GM12878 (cell line): ENCODE results near the gene ASH1L.

Experiments used
- EED ChIP-seq: sonication (generic); IDR thresholded peaks from 2 replicates; pipeline ENCODE4 v1.6.1; 2016; ENCODE audit warnings: antibody characterized with exemption, low read depth
- FOS ChIP-seq: IDR thresholded peaks from 3 replicates; pipeline ENCODE4 v1.6.1; 2011; ENCODE audit warnings: borderline replicate concordance; ENCODE audit not compliant: insufficient read length; ENCODE audit errors: extremely low read depth
- JUNB ChIP-seq: IDR thresholded peaks from 2 replicates; pipeline ENCODE4 v1.6.1; 2016; ENCODE audit warnings: antibody characterized with exemption, mild to moderate bottlenecking
- POLR2A ChIP-seq: IDR thresholded peaks from 2 replicates; pipeline ENCODE4 v1.6.1; 2011; ENCODE audit warnings: low read depth, mild to moderate bottlenecking, low read length
- TF ChIP-seq, protein P1 (sequence below), 3 experiments: IDR thresholded peaks in 2 of 3; conservative IDR thresholded peaks in 1 of 3; 2 replicates each; pipeline ENCODE4 v1.5.1; 2011; ENCODE audit warnings: low read depth in 3 of 3, low read length in 3 of 3, mild to moderate bottlenecking in 3 of 3, control low read depth in 2 of 3, moderate library complexity in 2 of 3, inconsistent platforms in 1 of 3, mixed read lengths in 1 of 3; ENCODE audit not compliant: control insufficient read depth in 2 of 3, insufficient read depth in 1 of 3; ENCODE audit errors: extremely low read depth in 1 of 3

DNA sequence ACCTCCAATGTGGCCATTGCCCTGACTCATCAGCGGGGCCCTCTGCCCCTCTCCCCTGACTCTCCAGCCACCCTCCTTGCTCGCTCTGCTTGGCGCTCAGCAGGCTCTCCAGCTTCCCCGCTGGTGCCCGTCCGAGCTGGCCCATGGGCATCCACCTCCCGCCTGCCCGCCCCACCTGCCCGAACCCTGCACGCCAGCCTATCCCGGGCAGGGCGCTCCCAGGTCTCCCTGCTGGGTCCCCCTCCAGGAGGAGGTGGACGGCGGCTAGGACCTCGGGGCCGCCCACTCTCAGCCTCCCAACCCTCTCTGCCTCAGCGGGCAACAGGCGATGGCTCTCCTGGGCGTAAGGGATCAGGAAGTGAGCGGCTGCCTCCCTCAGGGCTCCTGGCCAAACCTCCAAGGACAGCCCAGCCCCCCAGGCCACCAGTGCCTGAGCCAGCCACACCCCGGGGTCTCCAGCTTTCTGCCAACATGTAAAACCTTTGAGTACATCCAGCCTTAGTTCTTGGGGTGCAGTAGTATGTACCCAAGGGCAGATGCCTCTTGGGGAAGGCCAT lies 274.5 kb downstream of the ASH1L start:
- TF ChIP-seq FOS: no peak
- TF ChIP-seq POLR2A: no peak
- TF ChIP-seq JUNB: no peak
- no peak for TF ChIP-seq EED
- TF ChIP-seq, protein P1, sequence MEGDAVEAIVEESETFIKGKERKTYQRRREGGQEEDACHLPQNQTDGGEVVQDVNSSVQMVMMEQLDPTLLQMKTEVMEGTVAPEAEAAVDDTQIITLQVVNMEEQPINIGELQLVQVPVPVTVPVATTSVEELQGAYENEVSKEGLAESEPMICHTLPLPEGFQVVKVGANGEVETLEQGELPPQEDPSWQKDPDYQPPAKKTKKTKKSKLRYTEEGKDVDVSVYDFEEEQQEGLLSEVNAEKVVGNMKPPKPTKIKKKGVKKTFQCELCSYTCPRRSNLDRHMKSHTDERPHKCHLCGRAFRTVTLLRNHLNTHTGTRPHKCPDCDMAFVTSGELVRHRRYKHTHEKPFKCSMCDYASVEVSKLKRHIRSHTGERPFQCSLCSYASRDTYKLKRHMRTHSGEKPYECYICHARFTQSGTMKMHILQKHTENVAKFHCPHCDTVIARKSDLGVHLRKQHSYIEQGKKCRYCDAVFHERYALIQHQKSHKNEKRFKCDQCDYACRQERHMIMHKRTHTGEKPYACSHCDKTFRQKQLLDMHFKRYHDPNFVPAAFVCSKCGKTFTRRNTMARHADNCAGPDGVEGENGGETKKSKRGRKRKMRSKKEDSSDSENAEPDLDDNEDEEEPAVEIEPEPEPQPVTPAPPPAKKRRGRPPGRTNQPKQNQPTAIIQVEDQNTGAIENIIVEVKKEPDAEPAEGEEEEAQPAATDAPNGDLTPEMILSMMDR (IDR thresholded peaks at IDR 0.05 in 2 of 3, conservative IDR thresholded peaks at IDR 0.05 in 1 of 3; ENCODE audit: control insufficient read depth in 2 of 3, extremely low read depth in 1 of 3, insufficient read depth in 1 of 3, low read depth in 3 of 3, low read length in 3 of 3): no peak
